Measurements from ENCODE around the gene CHD5. TPM values are rescaled to one million over a fixed set of nuclear protein-coding genes. Genes with fewer than 3 reads are reported as not detected.

The CHD5 gene
- total RNA-seq, 1 donor: under 0.01 TPM

DNA sequence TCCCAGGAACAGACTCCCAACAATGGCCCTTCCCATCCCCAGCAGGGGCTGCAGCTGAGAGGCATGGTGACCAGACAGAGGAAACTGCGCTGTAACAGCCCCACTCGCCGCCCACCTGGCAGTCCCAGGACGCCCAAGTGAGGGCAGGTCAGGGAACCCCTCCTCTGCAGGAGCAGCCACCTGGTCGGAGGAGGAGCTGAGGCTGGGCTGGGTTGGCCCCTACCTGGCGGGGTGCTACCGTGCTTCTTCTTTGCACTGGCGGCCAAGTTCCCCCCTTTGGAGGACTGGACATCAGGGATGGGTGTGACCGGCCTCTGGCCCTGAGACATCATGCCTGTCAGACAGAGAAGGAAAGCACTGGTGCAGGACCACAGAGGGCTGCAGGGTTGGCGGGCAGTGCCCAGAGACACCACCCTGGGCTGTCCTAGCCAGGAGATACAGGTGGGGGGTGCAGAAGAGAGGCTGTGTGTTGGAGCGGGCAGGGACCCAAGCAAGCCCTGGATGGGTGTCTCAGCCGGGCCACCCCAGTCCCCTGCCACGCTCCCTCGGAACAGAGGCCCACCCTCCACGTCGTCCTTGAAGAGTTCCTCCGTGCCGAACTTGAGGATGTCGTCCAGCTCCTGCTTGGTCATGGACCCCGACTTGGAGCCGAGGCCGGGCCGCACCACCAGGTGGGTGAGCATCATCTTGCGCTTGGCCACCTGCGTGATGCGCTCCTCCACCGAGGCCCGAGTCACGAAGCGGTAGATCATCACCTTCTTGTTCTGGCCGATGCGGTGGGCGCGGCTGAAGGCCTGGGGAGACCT, 51.6 kb downstream of the CHD5 start:
- Histone ChIP-seq H3K9me3 (ENCODE audit: low read depth, low read length) (no peaks in the 10 kb centered on the region), H3K27me3 (ENCODE audit: insufficient read depth, low read length) (no peaks in the 10 kb centered on the region), H3K4me1 (ENCODE audit: insufficient read depth, low read length) (peaks cover 4% of the 10 kb centered on the region), H3K4me3 (ENCODE audit: low read length) (no peak overlapping the region)

DNA sequence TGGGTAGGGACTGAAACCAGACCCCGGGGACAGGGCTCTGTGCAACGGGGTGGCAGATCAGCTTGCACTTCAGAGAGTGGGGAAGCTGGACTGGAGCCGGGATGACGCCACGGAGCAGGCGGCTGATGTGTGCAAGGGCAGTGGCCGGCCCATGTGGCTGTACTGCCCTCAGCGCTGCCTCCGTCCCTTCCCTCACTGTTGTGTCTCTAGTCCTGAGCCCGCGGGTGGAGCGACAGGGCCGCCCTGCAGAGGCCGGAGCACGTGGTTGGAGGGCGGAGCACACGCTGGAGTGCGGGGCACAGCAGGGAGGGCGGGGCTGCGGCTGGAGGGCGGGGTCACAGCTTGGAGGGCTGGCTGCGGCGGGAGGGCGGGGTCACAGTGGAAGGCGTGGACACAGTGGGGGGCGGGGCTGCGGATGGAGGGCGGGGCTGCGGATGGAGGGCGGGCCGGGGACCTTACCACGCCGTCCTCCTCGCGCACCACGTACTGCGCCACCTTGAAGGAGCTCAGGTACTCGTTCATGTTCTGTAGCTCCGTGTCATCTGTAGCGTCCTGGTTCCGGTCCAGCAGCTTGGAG, 52.4 kb downstream of the CHD5 start:
- Histone ChIP-seq H3K9me3 (ENCODE audit: low read depth, low read length) (no peaks in the 10 kb centered on the region), H3K27me3 (ENCODE audit: insufficient read depth, low read length) (no peaks in the 10 kb centered on the region), H3K4me1 (ENCODE audit: insufficient read depth, low read length) (peaks cover 4% of the 10 kb centered on the region), H3K4me3 (ENCODE audit: low read length) (no peak overlapping the region)

DNA sequence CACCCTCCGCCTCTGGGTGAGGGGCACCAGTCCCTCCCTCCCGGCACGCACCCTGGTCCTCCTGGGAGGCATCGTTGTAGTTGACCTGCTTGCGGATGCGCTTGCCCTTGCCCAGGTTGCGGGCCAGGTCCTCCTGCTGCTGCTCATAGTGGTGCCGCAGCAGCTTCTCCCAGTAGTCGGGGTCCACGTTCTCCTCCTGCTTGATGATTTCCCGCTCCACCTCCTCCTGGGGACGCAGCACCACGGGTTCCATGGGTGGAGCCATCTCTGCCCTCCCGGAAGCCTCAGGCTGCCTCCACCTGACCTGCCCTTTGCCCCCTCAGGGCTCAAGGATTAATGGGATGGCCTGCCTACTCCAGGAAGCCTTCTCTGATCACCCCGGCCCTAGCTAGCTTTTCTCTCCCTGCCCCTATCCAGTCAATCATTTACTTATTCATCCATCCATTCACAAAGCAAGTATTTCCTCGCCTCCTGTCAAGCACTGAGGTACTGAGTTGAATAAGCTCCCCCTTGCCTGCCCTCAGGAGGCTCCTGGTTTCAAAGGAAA, 53.5 kb downstream of the CHD5 start:
- H3K4me1 ChIP-seq (ENCODE audit: insufficient read depth, low read length): peaks cover 4% of the 10 kb centered on the region
- H3K9me3 ChIP-seq (ENCODE audit: low read depth, low read length): no peaks in the 10 kb centered on the region
- H3K27me3 ChIP-seq (ENCODE audit: insufficient read depth, low read length): no peaks in the 10 kb centered on the region
- no peak overlapping the region for H3K4me3 ChIP-seq (ENCODE audit: low read length)

DNA sequence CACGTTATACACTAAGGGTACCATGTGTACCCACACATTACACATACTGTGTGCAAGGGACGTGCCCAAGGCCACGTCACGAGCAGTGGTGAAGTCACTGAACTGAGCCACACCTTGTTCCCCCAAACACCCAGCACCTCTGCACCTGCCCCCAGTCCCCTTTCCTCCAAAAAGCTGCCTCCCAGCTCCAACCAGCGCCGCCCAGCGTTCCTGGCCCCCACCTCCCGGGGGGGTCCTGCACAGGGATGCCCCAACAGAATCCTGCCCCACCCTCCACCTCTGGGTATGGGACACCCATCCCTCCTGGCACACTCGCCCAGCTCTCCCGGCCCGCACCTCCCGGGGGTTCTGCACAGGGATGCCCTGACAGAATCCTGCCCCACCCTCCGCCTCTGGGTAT, 54.1 kb downstream of the CHD5 start:
- no peaks in the 10 kb centered on the region for H3K9me3 ChIP-seq (ENCODE audit: low read depth, low read length)
- H3K4me3 ChIP-seq (ENCODE audit: low read length): no peak overlapping the region
- H3K4me1 ChIP-seq (ENCODE audit: insufficient read depth, low read length): peaks cover 4% of the 10 kb centered on the region
- no peaks in the 10 kb centered on the region for H3K27me3 ChIP-seq (ENCODE audit: insufficient read depth, low read length)

DNA sequence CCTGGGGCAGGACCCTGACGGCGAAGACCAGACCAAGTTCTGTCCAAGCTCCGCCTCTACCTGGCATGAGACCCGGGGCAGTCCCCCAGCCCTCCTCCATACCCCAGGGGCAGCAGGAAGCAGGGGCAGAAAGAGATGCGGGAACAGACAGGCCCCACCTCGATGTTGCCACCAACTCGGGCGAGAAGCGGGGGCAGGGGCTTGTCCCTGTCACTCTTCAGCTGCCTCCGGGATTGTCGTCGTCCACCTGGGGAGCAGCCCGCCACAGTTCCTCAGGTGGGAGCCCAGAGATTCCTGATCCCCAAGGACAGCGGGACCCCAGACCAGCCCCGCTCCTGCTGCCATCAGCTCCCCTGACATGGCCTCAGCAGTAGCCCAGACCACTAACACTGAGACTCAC, 54.8 kb downstream of the CHD5 start:
- no peaks in the 10 kb centered on the region for H3K9me3 ChIP-seq (ENCODE audit: low read depth, low read length)
- no peak overlapping the region for H3K4me3 ChIP-seq (ENCODE audit: low read length)
- peaks cover 4% of the 10 kb centered on the region for H3K4me1 ChIP-seq (ENCODE audit: insufficient read depth, low read length)
- H3K27me3 ChIP-seq (ENCODE audit: insufficient read depth, low read length): no peaks in the 10 kb centered on the region

DNA sequence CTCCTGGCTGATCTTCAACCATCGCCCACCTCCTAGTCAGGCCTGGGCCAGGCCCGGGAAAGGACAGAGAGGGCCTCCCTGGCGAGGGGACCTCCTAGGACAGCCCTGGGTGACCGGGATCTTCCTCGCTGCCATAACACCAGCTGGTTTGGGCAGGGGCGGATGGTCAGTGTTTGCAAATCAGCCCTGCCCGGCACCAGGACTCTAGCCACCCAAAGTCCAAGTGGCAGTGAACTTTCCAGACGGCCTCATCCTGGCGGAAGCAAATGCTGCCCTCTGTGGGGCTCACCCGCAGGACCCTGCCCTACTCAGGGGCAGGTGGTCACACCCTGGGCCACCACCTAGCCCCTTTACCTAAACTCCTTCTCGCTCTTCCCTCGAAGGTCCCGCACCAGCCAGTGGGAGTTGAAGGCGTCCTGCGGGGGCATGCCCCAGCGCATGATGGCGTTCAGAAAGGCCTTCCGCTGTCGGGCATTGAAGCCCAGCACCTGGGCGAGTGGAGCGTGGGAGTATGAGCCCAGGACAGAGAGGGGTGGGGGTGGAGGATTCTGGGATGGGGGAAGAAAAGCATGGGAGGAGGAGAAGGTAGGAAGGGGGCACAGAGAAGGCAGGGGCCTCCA, 55.3 kb downstream of the CHD5 start:
- Histone ChIP-seq H3K4me3 (ENCODE audit: low read length) (no peak overlapping the region), H3K9me3 (ENCODE audit: low read depth, low read length) (no peaks in the 10 kb centered on the region), H3K27me3 (ENCODE audit: insufficient read depth, low read length) (no peaks in the 10 kb centered on the region), H3K4me1 (ENCODE audit: insufficient read depth, low read length) (peaks cover 4% of the 10 kb centered on the region)

DNA sequence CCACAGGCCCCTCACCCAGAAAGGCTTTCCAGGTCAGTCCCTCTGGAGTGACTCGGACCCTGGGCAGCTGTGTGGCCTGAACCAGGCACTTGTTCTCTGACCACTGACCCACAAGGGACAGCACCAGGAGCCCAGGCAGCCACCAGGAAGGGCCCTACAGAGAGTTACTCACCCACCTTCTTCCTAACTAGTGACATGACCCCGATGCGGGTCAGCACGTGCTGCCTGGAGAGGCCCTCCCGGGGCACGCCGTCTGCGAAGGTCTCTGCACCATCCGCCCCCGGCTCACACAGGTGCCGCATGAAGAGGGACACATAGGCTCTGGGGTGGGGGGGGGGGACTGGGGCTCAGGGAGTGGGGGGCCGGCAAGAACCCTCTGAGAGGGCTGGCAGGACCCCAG, 55.8 kb downstream of the CHD5 start:
- Histone ChIP-seq H3K4me3 (ENCODE audit: low read length) (no peak overlapping the region), H3K9me3 (ENCODE audit: low read depth, low read length) (no peaks in the 10 kb centered on the region), H3K27me3 (ENCODE audit: insufficient read depth, low read length) (no peaks in the 10 kb centered on the region), H3K4me1 (ENCODE audit: insufficient read depth, low read length) (peaks cover 4% of the 10 kb centered on the region)

DNA sequence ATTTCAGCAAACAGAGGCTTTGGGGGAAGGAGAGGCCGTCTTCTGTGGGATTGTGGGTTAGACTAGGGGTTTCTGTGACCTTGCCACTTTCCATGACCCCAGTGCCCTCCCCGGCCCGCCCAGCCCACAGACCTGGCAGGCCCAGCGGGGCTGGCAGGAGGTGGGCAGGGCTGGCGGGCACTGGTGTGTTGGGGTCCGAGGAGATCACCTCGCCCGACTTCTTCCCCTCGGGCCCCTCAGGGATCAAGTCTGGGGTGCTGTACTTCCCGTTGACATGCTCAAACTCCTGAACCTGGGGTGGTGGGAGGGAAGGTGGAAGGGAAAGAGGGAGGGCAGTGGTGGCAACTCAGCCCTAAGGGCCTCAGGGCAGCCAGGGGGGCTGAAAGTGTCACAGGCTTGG, 56.3 kb downstream of the CHD5 start:
- Histone ChIP-seq H3K27me3 (ENCODE audit: insufficient read depth, low read length) (no peaks in the 10 kb centered on the region), H3K4me3 (ENCODE audit: low read length) (no peak overlapping the region), H3K4me1 (ENCODE audit: insufficient read depth, low read length) (peaks cover 4% of the 10 kb centered on the region), H3K9me3 (ENCODE audit: low read depth, low read length) (no peaks in the 10 kb centered on the region)

DNA sequence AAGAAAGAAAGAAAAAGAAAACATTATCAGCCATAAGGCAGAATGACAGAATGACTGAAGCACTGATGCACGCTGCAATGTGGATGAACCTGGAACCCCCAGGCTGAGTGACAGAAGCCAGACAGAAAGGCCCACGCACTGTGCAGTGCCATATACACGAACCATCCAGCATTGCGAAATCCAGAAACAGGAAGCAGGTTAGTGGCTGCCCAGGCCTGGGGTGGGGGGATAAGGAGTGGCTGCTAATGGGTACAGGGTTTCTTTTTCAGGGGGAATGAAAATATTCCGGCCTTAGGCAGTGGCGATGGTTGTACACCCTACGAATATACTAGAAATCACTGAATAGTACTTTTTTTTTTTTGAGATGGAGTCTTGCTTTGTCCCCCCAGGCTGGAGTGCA, 57.0 kb downstream of the CHD5 start:
- Histone ChIP-seq H3K9me3 (ENCODE audit: low read depth, low read length) (no peaks in the 10 kb centered on the region), H3K4me1 (ENCODE audit: insufficient read depth, low read length) (peaks cover 4% of the 10 kb centered on the region), H3K27me3 (ENCODE audit: insufficient read depth, low read length) (no peaks in the 10 kb centered on the region), H3K4me3 (ENCODE audit: low read length) (no peak overlapping the region)

DNA sequence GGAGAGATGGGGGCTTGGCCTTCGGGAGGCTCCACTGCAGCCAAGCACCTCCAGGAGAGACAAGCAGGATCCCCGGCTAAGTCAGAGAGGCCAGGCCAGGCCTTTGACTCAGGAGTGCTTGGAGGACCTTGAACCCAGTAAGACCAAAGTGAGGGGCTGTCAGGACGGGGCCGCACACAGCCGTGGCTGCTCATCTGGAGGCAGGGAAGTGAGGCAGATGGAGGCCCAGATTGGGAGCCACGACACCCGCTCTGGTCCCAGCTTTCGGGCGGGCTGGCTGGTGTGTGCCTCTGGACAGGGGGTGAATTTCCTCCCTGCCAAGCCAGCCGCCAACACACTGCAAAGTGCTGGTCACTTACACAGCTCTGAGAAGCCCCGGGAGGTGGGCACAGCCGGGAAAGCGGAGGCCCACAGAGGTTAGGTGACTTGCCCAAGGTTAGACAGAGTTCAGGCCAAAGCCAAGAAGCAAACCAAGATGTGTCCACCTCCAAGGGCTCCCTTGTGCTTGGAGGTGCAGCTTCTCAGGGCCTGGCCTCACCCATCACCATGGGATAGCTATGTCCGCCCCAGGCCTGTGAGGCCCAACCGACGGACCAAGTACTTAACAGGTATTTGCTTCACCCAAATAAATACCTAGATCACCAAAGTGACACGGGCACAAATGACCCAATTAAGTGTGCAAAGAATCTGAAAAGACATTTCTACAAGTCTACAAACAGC, 58.3 kb downstream of the CHD5 start:
- Histone ChIP-seq H3K9me3 (ENCODE audit: low read depth, low read length) (no peaks in the 10 kb centered on the region), H3K4me1 (ENCODE audit: insufficient read depth, low read length) (no peaks in the 10 kb centered on the region), H3K4me3 (ENCODE audit: low read length) (no peak overlapping the region), H3K27me3 (ENCODE audit: insufficient read depth, low read length) (no peaks in the 10 kb centered on the region)

DNA sequence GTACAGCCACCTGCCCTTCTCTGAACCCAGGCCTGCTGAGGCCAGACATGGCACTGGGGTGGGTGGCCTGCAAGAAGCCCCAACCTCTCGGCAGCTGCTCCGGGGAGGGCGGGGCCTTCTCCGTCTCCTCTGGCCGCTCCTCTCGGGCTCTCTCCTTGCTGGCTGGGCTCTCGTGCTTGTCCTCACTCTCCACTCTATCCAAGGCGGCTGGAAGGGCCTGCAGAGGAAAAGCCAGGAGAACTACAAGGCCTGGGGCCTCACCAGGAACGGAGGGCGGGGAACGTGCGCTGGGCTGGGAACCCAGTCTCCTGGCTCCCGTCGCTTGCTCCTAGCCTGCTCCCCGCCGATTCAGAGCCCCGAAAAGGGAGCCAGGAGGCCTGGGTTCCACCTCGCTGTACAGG, 59.1 kb downstream of the CHD5 start:
- no peaks in the 10 kb centered on the region for H3K27me3 ChIP-seq (ENCODE audit: insufficient read depth, low read length)
- no peaks in the 10 kb centered on the region for H3K4me1 ChIP-seq (ENCODE audit: insufficient read depth, low read length)
- H3K4me3 ChIP-seq (ENCODE audit: low read length): no peak overlapping the region
- no peaks in the 10 kb centered on the region for H3K9me3 ChIP-seq (ENCODE audit: low read depth, low read length)

DNA sequence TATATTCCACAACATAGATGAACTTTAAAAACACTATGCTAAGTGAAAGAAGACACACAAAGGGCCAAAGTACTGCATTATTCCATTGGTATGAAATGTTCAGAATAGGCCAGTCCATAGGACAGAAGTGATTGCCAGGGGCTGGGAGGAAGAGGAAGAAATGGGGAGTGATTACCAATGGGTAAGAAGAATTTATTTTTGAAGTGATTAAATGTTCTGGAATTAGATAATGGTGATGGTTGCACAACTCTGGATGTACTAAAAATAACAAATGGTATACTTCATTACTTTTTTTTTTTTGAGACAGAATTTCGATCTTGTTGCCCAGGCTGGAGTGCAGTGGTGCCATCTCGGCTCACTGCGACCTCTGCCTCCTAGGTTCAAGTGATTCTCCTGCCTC, 61.7 kb downstream of the CHD5 start:
- no peaks in the 10 kb centered on the region for H3K9me3 ChIP-seq (ENCODE audit: low read depth, low read length)
- no peaks in the 10 kb centered on the region for H3K4me1 ChIP-seq (ENCODE audit: insufficient read depth, low read length)
- H3K27me3 ChIP-seq (ENCODE audit: insufficient read depth, low read length): no peaks in the 10 kb centered on the region
- H3K4me3 ChIP-seq (ENCODE audit: low read length): no peak overlapping the region

DNA sequence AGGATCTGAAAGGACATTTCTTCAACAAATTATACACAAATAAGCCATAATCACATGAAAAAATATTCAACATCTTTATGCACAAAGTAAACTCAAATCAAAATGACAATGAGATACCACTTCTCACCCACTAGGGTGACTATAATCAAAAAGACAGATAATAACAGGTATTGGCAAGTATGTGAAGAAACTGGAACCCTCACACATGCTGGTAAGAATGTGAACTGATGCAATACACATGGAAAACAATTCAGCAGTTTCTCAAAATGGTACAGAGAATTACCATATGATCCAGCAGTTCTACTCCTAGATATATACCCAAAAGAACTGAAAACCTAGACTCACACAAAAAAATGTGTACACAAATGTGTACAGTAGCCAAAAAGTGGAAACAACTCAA, 62.5 kb downstream of the CHD5 start:
- Histone ChIP-seq H3K4me3 (ENCODE audit: low read length) (no peak overlapping the region), H3K27me3 (ENCODE audit: insufficient read depth, low read length) (no peaks in the 10 kb centered on the region), H3K9me3 (ENCODE audit: low read depth, low read length) (no peaks in the 10 kb centered on the region), H3K4me1 (ENCODE audit: insufficient read depth, low read length) (no peaks in the 10 kb centered on the region)

DNA sequence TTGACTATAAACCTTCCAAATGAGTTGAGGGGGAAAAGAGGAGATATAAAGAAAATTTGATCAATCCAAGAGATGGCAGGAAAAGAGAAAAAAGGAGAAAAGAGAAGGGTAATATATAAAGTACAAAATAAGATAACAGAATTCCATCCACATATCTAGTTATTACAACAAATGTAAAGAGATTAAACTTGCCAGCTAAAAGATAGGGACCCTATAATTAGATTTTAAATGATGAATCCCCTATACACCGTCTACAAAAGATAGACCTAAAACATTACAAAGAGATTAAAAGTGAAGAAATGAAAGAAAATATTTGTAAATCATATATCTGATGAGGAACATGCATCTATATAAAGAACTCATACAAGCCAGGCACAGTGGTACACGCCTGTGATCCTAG, 63.1 kb downstream of the CHD5 start:
- Histone ChIP-seq H3K9me3 (ENCODE audit: low read depth, low read length) (no peaks in the 10 kb centered on the region), H3K4me3 (ENCODE audit: low read length) (no peak overlapping the region), H3K27me3 (ENCODE audit: insufficient read depth, low read length) (no peaks in the 10 kb centered on the region), H3K4me1 (ENCODE audit: insufficient read depth, low read length) (no peaks in the 10 kb centered on the region)

DNA sequence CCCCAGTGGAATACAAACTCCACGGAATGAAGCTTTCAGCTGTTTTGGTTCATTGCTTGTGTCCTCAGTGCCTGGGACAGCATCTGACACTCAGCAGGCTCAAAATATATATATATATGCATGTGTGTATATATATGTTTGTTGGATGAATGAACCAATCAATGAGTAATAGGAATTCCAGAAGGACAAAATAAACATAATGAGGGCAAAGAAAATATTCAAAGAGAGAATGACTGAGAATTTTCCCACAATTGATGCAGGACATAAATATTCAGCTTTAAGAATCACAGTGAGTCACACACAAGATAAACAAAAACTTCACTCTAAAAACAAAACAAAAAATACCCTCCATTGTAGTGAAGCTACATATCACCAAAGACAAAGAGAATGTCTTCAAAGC, 64.0 kb downstream of the CHD5 start:
- H3K27me3 ChIP-seq (ENCODE audit: insufficient read depth, low read length): no peaks in the 10 kb centered on the region
- no peaks in the 10 kb centered on the region for H3K4me1 ChIP-seq (ENCODE audit: insufficient read depth, low read length)
- no peaks in the 10 kb centered on the region for H3K9me3 ChIP-seq (ENCODE audit: low read depth, low read length)
- no peak overlapping the region for H3K4me3 ChIP-seq (ENCODE audit: low read length)
